Epithelial cell of esophagus (primary cell): ENCODE measurements around the gene RFPL3.

Source experiments
- DNase-seq: peaks from one replicate; pipeline ENCODE4 v3.0.0; 2010; ENCODE audit warnings: low read depth
- H3K4me3 ChIP-seq: 2 replicates; pipeline ENCODE4 v1.5.1; 2011; ENCODE audit warnings: mild to moderate bottlenecking, low read length, control low read depth
- TF ChIP-seq, protein P1 (sequence below): IDR thresholded peaks from 2 replicates; pipeline ENCODE4 v1.5.1; 2011; ENCODE audit warnings: low read depth, mild to moderate bottlenecking, low read length, control low read depth, inconsistent platforms; ENCODE audit not compliant: insufficient read depth; ENCODE audit errors: missing control alignments

Gene RFPL3

GRCh38 chr22:32364210-32364609 is 6.5 kb downstream of the RFPL3 start:
- DNase-seq, result no peak
- TF ChIP-seq, protein P1, sequence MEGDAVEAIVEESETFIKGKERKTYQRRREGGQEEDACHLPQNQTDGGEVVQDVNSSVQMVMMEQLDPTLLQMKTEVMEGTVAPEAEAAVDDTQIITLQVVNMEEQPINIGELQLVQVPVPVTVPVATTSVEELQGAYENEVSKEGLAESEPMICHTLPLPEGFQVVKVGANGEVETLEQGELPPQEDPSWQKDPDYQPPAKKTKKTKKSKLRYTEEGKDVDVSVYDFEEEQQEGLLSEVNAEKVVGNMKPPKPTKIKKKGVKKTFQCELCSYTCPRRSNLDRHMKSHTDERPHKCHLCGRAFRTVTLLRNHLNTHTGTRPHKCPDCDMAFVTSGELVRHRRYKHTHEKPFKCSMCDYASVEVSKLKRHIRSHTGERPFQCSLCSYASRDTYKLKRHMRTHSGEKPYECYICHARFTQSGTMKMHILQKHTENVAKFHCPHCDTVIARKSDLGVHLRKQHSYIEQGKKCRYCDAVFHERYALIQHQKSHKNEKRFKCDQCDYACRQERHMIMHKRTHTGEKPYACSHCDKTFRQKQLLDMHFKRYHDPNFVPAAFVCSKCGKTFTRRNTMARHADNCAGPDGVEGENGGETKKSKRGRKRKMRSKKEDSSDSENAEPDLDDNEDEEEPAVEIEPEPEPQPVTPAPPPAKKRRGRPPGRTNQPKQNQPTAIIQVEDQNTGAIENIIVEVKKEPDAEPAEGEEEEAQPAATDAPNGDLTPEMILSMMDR, result no peak
- H3K4me3 ChIP-seq, result no peak overlapping the region

GRCh38 chr22:32375678-32376450 is 18.2 kb downstream of the RFPL3 start:
- TF ChIP-seq, protein P1, result no peak

GRCh38 chr22:32376681-32377080 is 19.0 kb downstream of the RFPL3 start:
- no peak for DNase-seq
- no peak overlapping the region for H3K4me3 ChIP-seq
- TF ChIP-seq, protein P1, result no peak

More at GRCh38 chr22:32375678-32376450, 18.2 kb downstream of the RFPL3 start:
- no peak overlapping the region for H3K4me3 ChIP-seq
- DNase-seq, result peak; percentile 36

GRCh38 chr22:32378707-32379272 is 21.1 kb downstream of the RFPL3 start:
- TF ChIP-seq, protein P1, result peak; percentile 72
- DNase-seq, result peak; percentile 51
- H3K4me3 ChIP-seq, result no peak overlapping the region

GRCh38 chr22:32380991-32381390 is 23.3 kb downstream of the RFPL3 start:
- H3K4me3 ChIP-seq, result no peak overlapping the region
- DNase-seq, result peak; percentile 60
- TF ChIP-seq, protein P1, result no peak

DNA sequence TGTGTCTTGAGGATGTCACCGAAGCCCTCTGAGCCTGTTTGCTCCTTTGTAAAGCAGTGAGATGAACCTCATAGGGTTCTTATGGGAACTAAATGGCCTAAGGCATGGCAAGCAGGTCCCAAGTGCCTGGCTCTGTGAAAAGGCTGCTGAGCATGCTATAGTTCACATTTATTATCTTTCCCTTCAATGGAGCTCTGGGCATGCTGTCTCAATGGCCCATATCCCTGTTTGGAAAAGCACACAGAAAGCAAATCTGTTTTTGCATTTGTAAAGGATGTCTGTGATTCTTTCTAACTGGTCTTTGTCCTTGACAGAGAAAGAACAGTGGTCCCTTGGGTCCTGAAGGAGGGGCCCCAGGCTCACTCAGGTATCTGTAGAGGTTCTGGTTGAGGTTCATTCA is 28.0 kb downstream of the RFPL3 start:
- TF ChIP-seq, protein P1, result no peak
- no peak for DNase-seq
- H3K4me3 ChIP-seq, result no peak overlapping the region
